PC-3 (cell line): Measurements from ENCODE around the gene MMP24OS. TPM values are rescaled to one million over a fixed set of nuclear protein-coding genes. Genes with fewer than 3 reads are reported as not detected.

Experiments
- ATAC-seq: fragments of 200-7000 bp; cut with Tn5 transposase; 2 replicates; pipeline ENCODE4 v1.9.1; 2020; ENCODE audit warnings: mild to moderate bottlenecking, moderate library complexity
- BruUV-seq: library from RNA; stranded (reverse); fragments of 400-500 nt; replicated peaks from 2 replicates; lab custom pipeline; 2021; lab: Mats Ljungman, UMichigan
- CTCF ChIA-PET: fragments of 300-600 bp; sonication (Branson Sonifier 250); formaldehyde crosslinking; loops from one replicate; lab custom pipeline; 2022; ENCODE audit warnings: antibody characterized with exemption; lab: Charles Lee
- POLR2A ChIA-PET: fragments of 300-600 bp; sonication (Branson Sonifier 250); formaldehyde crosslinking; loops from one replicate; lab custom pipeline; 2022; ENCODE audit warnings: antibody characterized with exemption; ENCODE audit not compliant: unreplicated experiment; lab: Charles Lee
- DNase-seq: peaks from one replicate; pipeline ENCODE4 v3.0.0-alpha.2; 2015
- H2AFZ ChIP-seq: fragments of 300-600 bp; sonication (generic); 2 replicates; pipeline ENCODE4 v1.6.0; 2016; ENCODE audit warnings: antibody characterized with exemption, low read length
- H3F3A ChIP-seq: fragments of 300-600 bp; sonication (generic); one replicate; pipeline ENCODE4 v1.6.0; 2017; ENCODE audit warnings: antibody characterized with exemption, low read length, control low read depth, mild to moderate bottlenecking; ENCODE audit not compliant: unreplicated experiment
- H3K27ac ChIP-seq: fragments of 300-600 bp; sonication (generic); 2 replicates; pipeline ENCODE4 v1.5.1; 2016; ENCODE audit warnings: mild to moderate bottlenecking, low read length
- H3K27me3 ChIP-seq: fragments of 300-600 bp; sonication (generic); 2 replicates; pipeline ENCODE4 v1.6.1; 2016; ENCODE audit warnings: low read length, mixed read lengths
- H3K36me3 ChIP-seq: fragments of 300-600 bp; sonication (generic); 2 replicates; pipeline ENCODE4 v1.6.1; 2016; ENCODE audit warnings: low read depth, mixed run types, low read length, mixed read lengths
- H3K4me1 ChIP-seq: fragments of 300-600 bp; sonication (generic); 2 replicates; pipeline ENCODE4 v1.5.1; 2016; ENCODE audit warnings: low read length; ENCODE audit not compliant: insufficient read depth
- H3K4me2 ChIP-seq: fragments of 300-600 bp; sonication (generic); 2 replicates; pipeline ENCODE4 v1.6.0; 2016; ENCODE audit warnings: low read length
- H3K4me3 ChIP-seq: fragments of 300-600 bp; sonication (generic); 2 replicates; pipeline ENCODE4 v1.5.1; 2016; ENCODE audit warnings: mild to moderate bottlenecking, low read length, mixed read lengths
- H3K79me2 ChIP-seq: fragments of 300-600 bp; sonication (generic); 2 replicates; pipeline ENCODE4 v1.6.1; 2017; ENCODE audit warnings: low read length, mixed read lengths
- H3K9ac ChIP-seq: fragments of 300-600 bp; sonication (generic); 2 replicates; pipeline ENCODE4 v1.6.0; 2016; ENCODE audit warnings: mild to moderate bottlenecking, low read length
- H3K9me2 ChIP-seq: fragments of 300-600 bp; sonication (generic); replicated peaks from 2 replicates; pipeline ENCODE4 v1.6.1; 2016; ENCODE audit warnings: mixed run types, low read length, mixed read lengths
- H3K9me3 ChIP-seq: fragments of 300-600 bp; sonication (generic); 2 replicates; pipeline ENCODE4 v1.6.1; 2016; ENCODE audit warnings: low read length, mixed read lengths
- H4K20me1 ChIP-seq: fragments of 300-600 bp; sonication (generic); 2 replicates; pipeline ENCODE4 v1.6.1; 2016; ENCODE audit warnings: low read length, mixed read lengths
- EZH2 ChIP-seq: fragments of 300-600 bp; sonication (generic); IDR thresholded peaks from one replicate; pipeline ENCODE4 v1.6.1; 2017; ENCODE audit warnings: antibody characterized with exemption, mild to moderate bottlenecking, low read length; ENCODE audit not compliant: unreplicated experiment
- EZH2phosphoT487 ChIP-seq: fragments of 300-600 bp; sonication (generic); IDR thresholded peaks from 2 replicates; pipeline ENCODE4 v1.6.1; 2018; ENCODE audit warnings: mild to moderate bottlenecking, antibody characterized with exemption, low read length, borderline replicate concordance
- intact Hi-C: fragments of 100-400 bp; cut with micrococcal nuclease; formaldehyde crosslinking; loops from 2 replicates; pipeline ENCODE4 v1.9.0; 2023
- total RNA-seq: library from RNA; depleted of rRNA; stranded (reverse); fragments of >200 nt; gene quantifications from 2 replicates; pipeline ENCODE4 v1.2.3, GENCODE V29; 2014
- TF ChIP-seq, protein P1 (sequence below): fragments of 300-600 bp; sonication (generic); conservative IDR thresholded peaks from 2 replicates; pipeline ENCODE4 v1.5.1; 2017; ENCODE audit warnings: antibody characterized with exemption, low read depth, mild to moderate bottlenecking, low read length

MMP24OS gene
- total RNA-seq, 1 experiment from 2014 or later: 19.5 TPM

DNA sequence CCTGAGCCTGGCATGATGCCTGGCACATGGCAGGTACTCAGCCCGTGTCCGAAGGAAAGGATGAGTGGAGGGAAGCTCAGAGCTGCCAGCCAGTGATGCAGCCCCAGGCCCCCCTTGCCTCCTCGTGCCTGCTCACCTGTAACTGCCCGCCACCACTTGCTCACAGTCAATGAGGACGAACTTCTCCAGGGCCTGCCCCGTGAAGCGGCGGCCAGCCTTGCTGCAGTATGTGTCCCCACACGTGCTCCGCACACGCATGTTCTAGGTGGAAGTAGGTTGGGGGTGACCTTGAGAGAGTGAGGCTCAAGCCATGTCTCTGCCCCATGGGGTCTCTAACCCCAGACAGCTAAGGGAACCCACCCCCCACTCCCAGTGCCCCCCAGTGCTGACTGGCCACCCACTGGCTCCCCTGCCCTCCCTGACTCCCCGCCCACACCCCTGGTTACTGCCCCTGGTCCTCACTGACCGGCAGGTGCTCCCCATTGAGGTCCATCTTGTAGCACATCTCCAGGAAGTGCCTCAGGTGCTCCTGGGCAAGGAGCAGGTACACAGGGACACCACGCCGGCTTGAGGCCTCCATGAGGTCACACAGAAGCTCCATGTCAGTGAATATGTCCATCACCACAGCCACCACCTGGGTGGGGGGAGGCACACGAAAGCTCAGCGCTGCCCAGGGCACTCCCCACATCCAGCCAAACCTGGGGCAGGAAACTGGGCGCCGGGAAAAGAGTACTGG is 10.6 kb upstream of the MMP24OS start:
- POLR2A ChIA-PET: no interaction called here
- DNase-seq: no peak
- ATAC-seq: no peak

GRCh38 chr20:35287509-35288324 is 9.8 kb upstream of the MMP24OS start:
- peaks cover 16% of the 10 kb centered on the region for H3K4me1 ChIP-seq
- intact Hi-C loops: no loop called here
- no peak overlapping the region for H3K4me3 ChIP-seq
- H3K27me3 ChIP-seq: no peaks in the 10 kb centered on the region
- TF ChIP-seq, protein P1, sequence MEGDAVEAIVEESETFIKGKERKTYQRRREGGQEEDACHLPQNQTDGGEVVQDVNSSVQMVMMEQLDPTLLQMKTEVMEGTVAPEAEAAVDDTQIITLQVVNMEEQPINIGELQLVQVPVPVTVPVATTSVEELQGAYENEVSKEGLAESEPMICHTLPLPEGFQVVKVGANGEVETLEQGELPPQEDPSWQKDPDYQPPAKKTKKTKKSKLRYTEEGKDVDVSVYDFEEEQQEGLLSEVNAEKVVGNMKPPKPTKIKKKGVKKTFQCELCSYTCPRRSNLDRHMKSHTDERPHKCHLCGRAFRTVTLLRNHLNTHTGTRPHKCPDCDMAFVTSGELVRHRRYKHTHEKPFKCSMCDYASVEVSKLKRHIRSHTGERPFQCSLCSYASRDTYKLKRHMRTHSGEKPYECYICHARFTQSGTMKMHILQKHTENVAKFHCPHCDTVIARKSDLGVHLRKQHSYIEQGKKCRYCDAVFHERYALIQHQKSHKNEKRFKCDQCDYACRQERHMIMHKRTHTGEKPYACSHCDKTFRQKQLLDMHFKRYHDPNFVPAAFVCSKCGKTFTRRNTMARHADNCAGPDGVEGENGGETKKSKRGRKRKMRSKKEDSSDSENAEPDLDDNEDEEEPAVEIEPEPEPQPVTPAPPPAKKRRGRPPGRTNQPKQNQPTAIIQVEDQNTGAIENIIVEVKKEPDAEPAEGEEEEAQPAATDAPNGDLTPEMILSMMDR: no peak
- TF ChIP-seq EZH2phosphoT487 (no peak), EZH2 (no peak)
- H4K20me1 ChIP-seq: no peaks in the 10 kb centered on the region
- no peaks in the 10 kb centered on the region for H3K9me3 ChIP-seq
- H3K79me2 ChIP-seq: peaks cover 20% of the 10 kb centered on the region
- DNase-seq (no peak), ATAC-seq (no peak)
- H3K4me2 ChIP-seq: no peak overlapping the region
- H3K27ac ChIP-seq: no peak overlapping the region
- H3K36me3 ChIP-seq: no peaks in the 10 kb centered on the region
- ChIA-PET CTCF (no interaction called here), POLR2A (no interaction called here)
- H3K9me2 ChIP-seq: no peaks in the 10 kb centered on the region
- H3K9ac ChIP-seq: no peak overlapping the region
- BruUV-seq: no TSS peak
- H2AFZ ChIP-seq: no peak overlapping the region
- no peaks in the 10 kb centered on the region for H3F3A ChIP-seq

More for the DNA sequence above, 10.6 kb upstream of the MMP24OS start:
- H3K36me3 ChIP-seq: no peaks in the 10 kb centered on the region
- H4K20me1 ChIP-seq: no peaks in the 10 kb centered on the region
- no peak overlapping the region for H3K4me3 ChIP-seq
- intact Hi-C loops: no loop called here
- no peaks in the 10 kb centered on the region for H3K9me2 ChIP-seq
- peaks cover 10% of the 10 kb centered on the region for H3K4me1 ChIP-seq
- H3F3A ChIP-seq: no peaks in the 10 kb centered on the region
- no peak overlapping the region for H3K27ac ChIP-seq
- H3K9me3 ChIP-seq: no peaks in the 10 kb centered on the region
- peaks cover 12% of the 10 kb centered on the region for H3K79me2 ChIP-seq
- H3K4me2 ChIP-seq: no peak overlapping the region
- no peaks in the 10 kb centered on the region for H3K27me3 ChIP-seq
- CTCF ChIA-PET: interaction anchor here (0.6 kb wide), 1 partner anchor 326 kb away, joined by 3 read pairs; no protein-coding TSS in a partner anchor
- H2AFZ ChIP-seq: no peak overlapping the region
- BruUV-seq: no TSS peak
- no peak overlapping the region for H3K9ac ChIP-seq
- TF ChIP-seq EZH2 (no peak), EZH2phosphoT487 (no peak)
- TF ChIP-seq, protein P1: no peak
